GM13976 (cell line): ENCODE data around the gene LOXHD1.

Source experiments
- DNase-seq: peaks from one replicate; pipeline ENCODE4 v3.0.0; 2012; ENCODE audit warnings: low spot score
- in situ Hi-C: fragments of 300-500 bp; cut with MboI; formaldehyde crosslinking; loops from one replicate; pipeline ENCODE4 v1.12.0; 2022; ENCODE audit warnings: low sequenced_read_pairs, mixed read lengths, inconsistent platforms; ENCODE audit not compliant: unreplicated experiment
- TF ChIP-seq, protein P1 (sequence below): IDR thresholded peaks from 2 replicates; pipeline ENCODE4 v1.5.1; 2012; ENCODE audit warnings: borderline replicate concordance, mild to moderate bottlenecking; ENCODE audit not compliant: insufficient read depth; ENCODE audit errors: extremely low read depth, missing control alignments, control extremely low read depth

Gene LOXHD1

DNA sequence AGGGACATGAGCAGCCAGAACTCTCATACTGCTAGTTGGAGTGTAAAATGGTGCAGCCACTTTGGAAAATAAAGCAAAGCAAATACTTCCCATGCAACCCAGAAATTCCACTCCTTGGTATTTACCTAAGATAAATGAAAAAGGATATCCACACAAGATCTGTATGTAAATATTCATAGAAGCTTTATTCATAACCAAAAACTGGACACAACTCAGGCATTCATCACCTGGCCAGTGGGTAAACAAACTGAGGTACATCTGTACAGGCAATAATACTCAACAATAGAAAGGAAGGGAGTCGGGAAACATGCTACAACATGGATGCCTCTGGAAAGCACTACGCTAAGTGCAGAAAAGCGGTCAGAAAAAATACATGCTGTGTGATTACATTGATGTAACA is 2.5 kb upstream of the LOXHD1 start:
- no peak for DNase-seq
- in situ Hi-C loops = loop anchor here (10.0 kb wide), 1 partner anchor 385 kb away; no protein-coding TSS in a partner anchor
- TF ChIP-seq, protein P1, sequence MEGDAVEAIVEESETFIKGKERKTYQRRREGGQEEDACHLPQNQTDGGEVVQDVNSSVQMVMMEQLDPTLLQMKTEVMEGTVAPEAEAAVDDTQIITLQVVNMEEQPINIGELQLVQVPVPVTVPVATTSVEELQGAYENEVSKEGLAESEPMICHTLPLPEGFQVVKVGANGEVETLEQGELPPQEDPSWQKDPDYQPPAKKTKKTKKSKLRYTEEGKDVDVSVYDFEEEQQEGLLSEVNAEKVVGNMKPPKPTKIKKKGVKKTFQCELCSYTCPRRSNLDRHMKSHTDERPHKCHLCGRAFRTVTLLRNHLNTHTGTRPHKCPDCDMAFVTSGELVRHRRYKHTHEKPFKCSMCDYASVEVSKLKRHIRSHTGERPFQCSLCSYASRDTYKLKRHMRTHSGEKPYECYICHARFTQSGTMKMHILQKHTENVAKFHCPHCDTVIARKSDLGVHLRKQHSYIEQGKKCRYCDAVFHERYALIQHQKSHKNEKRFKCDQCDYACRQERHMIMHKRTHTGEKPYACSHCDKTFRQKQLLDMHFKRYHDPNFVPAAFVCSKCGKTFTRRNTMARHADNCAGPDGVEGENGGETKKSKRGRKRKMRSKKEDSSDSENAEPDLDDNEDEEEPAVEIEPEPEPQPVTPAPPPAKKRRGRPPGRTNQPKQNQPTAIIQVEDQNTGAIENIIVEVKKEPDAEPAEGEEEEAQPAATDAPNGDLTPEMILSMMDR = no peak

DNA sequence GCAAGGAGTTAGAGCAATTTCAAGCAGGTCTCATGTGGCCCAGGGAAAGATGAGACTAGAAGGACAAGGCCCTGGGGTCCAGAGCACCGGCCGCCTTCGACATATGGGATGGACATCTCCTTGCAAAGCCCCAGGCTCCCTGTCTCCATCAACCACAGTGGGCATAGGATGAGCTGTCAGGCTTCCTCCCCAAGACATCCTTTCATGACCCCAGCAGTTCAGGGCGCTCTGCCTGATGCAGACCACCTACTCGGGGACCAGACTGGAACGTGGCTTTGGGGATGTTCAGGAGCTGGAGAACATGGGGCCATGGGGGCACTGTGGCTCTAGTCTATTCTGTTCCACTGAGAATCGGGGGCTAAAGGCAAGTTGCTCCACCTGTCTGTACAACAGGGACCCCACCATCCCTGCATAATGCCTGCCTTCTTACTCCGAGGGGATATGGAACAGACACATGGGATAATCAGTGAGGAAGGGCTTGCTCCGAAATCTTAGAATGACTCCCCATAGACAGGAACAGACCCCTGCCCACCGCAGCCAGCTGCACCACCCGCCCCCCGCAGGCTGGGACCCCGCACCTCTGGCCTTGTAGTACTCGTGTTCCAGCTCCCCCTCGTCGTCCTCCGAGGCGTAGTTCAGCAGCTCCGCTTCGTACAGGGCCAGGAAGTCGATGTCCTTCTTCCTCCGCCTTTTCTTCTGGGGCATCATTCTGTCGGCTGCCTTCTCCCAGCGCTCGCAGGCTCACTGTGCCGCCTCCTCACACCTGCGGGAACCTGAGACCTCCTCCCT is 500 bp downstream of the LOXHD1 start:
- TF ChIP-seq, protein P1 = no peak
- in situ Hi-C loops = loop anchor here (10.0 kb wide), 1 partner anchor 382 kb away; no protein-coding TSS in a partner anchor
- DNase-seq = no peak

DNA sequence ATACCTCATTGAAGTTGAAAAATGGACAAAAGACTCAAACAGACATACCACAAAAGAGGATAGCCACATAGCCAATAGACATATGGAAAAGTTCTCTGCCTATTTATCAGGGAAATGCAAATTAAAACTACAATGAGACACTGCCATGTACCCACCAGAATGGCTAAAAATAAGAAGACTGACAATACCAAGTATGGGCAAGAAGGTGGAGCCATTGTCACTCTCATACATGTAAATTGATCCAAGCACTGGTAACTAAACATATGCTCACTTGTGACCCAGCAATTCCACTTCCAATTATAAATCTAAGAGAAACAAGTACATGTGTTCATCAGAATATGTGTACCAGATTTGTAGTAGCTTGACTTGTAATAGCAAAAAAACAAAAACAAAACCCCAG is 4.6 kb downstream of the LOXHD1 start:
- DNase-seq = no peak
- TF ChIP-seq, protein P1 = no peak
- in situ Hi-C loops = loop anchor here (10.0 kb wide), 1 partner anchor 378 kb away; no protein-coding TSS in a partner anchor

DNA sequence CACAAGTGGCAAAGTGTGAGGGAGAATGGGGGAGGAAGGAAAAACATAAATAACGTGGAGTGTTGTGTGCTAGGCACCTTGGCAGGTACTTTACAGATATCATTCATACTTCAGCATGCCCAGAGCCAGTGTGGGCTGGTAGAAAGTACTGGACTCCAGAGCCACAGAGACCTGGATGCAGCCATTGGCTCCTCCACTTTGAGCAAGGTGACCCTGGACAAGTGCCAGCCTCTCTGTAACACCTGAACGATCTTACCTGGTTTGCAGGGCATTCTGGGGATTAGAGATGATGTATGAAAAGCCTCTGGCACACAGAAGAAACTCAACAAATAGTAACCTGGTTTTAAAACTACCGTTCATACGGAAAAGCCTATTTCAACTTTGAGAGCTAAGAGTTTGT is 6.3 kb downstream of the LOXHD1 start:
- TF ChIP-seq, protein P1 = no peak
- in situ Hi-C loops = loop anchor here (10.0 kb wide), 1 partner anchor 376 kb away; no protein-coding TSS in a partner anchor
- DNase-seq = no peak

DNA sequence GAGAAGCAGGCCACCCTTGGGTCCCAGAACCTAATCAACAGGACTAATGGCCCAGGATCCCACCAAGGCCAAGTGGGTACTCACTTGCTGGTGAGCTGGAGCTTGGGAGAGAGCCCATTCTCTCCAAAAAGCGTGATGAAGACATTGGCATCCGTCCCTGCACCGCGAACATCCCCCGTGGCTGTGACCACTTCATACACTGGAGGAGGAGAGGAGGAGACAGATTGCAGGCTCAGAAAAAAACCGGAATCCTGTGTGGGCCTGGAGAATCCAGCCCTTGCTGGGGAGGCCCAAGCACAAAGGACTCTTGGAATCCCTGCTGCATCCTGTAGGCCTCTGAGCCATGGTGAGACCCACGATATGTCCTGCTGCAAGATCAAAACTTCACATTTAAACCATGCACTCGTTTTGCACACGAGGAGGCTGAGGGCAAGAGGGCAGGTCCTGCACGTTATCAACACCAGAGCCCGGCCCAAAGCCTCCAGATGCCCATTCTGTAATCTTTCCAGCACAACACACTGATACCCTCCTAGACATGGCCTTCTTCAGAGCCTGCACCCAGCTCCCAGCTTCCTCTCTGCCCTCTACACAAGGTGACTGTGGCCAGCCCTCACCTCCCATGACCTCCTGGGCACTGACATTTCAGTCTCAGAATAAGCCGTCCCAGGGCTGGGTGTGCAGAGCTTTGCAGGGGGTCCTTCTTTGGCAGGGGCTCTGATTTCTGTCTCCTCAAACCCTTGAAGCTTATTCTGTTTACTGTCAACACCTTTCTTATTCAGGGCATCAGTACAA is 7.8 kb downstream of the LOXHD1 start:
- in situ Hi-C loops = no loop called here
- no peak for DNase-seq
- TF ChIP-seq, protein P1 = no peak

DNA sequence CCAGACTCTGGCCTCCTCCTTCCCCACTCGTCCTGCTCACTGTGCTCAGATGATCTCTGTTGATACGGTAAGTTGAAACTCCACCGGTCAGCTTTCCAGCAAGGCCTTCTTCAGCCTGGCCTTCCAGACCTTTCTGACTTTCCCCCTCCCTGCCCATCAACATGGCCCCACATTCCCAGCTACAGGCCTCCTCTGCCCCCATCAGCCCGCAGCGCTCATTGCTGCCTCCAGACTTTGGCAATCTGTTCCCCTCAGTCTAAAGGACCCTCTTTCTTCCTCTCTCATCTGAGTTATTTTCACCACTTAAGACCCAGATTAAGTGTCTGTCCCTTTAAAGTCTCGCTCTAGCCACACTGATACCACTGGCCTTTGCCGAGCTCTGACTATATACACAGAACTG is 10.6 kb downstream of the LOXHD1 start:
- TF ChIP-seq, protein P1 = no peak
- no peak for DNase-seq
- in situ Hi-C loops = no loop called here
